Renal cortex interstitium (tissue), 11 donors: ENCODE measurements around the gene BARX2. TPM values are rescaled to one million over a fixed set of nuclear protein-coding genes. Genes with fewer than 3 reads are reported as not detected.

ENCODE experiments used
- DNase-seq, 11 donors: peaks; one replicate each; pipeline ENCODE4 v3.0.0-alpha.2; 2013; ENCODE audit warnings: low read depth in 9 of 11, low spot score in 4 of 11; ENCODE audit errors: extremely low read depth in 1 of 11
- polyA plus RNA-seq, 3 donors: library from polyadenylated mRNA; unstranded; fragments of 120-200 nt; gene quantifications; one replicate each; pipeline ENCODE4 v1.2.1, GENCODE V29; 2013; ENCODE audit not compliant: insufficient read length in 3 of 3

BARX2 gene
- polyA plus RNA-seq, 3 donors, result 0.62 to 1.5 (median 0.62) TPM

GRCh38 chr11:129390303-129390821, 14.7 kb downstream of the BARX2 start:
- no peak for DNase-seq

GRCh38 chr11:129391360-129391759, 15.7 kb downstream of the BARX2 start:
- DNase-seq, result no peak

- no peak for DNase-seq
These were observed 16.2 kb downstream of the BARX2 start for GRCh38 chr11:129391821-129392220.

GRCh38 chr11:129392995-129393394, 17.3 kb downstream of the BARX2 start:
- DNase-seq, result no peak

GRCh38 chr11:129394709-129395108, 19.1 kb downstream of the BARX2 start:
- no peak for DNase-seq

- no peak for DNase-seq
These were observed 19.8 kb downstream of the BARX2 start for GRCh38 chr11:129395432-129395831.

- no peak for DNase-seq
These were observed 20.2 kb downstream of the BARX2 start for GRCh38 chr11:129395883-129396282.

GRCh38 chr11:129396454-129396853, 20.8 kb downstream of the BARX2 start:
- DNase-seq, result no peak

- no peak for DNase-seq
These were observed 26.8 kb downstream of the BARX2 start for GRCh38 chr11:129402206-129403171.

GRCh38 chr11:129404731-129405130, 29.1 kb downstream of the BARX2 start:
- no peak for DNase-seq

- no peak for DNase-seq
These were observed 33.3 kb downstream of the BARX2 start for GRCh38 chr11:129408865-129409444.

- no peak for DNase-seq
These were observed 34.8 kb downstream of the BARX2 start for GRCh38 chr11:129410395-129410960.

GRCh38 chr11:129412494-129412893, 36.8 kb downstream of the BARX2 start:
- DNase-seq, result no peak

- no peak for DNase-seq
These were observed 38.7 kb downstream of the BARX2 start for GRCh38 chr11:129414144-129414872.

GRCh38 chr11:129416080-129416820, 40.6 kb downstream of the BARX2 start:
- no peak for DNase-seq

GRCh38 chr11:129417458-129417857, 41.8 kb downstream of the BARX2 start:
- DNase-seq, result no peak

GRCh38 chr11:129418039-129418438, 42.4 kb downstream of the BARX2 start:
- no peak for DNase-seq

GRCh38 chr11:129419386-129419785, 43.7 kb downstream of the BARX2 start:
- no peak for DNase-seq

GRCh38 chr11:129423426-129423825, 47.8 kb downstream of the BARX2 start:
- DNase-seq, result peak in 1 of 11 donors; percentile 21
